Raji (cell line): ENCODE results near the gene GCAT.

Experiments used
- POLR2A ChIP-seq: IDR thresholded peaks from 2 replicates; pipeline ENCODE4 v1.6.1; 2011; ENCODE audit warnings: low read depth, low read length, control low read depth; ENCODE audit not compliant: insufficient read depth

GCAT gene

GRCh38 chr22:37775785-37776638 lies 31.7 kb upstream of the GCAT start:
- TF ChIP-seq POLR2A: no peak

- TF ChIP-seq POLR2A: no peak
Measured at GRCh38 chr22:37776639-37777005, 31.1 kb upstream of the GCAT start.

- TF ChIP-seq POLR2A: no peak
Measured at GRCh38 chr22:37777122-37777687, 30.5 kb upstream of the GCAT start.

- TF ChIP-seq POLR2A: no peak
Measured at GRCh38 chr22:37778370-37779009, 29.2 kb upstream of the GCAT start.

- TF ChIP-seq POLR2A: no peak
Measured at GRCh38 chr22:37781434-37782059, 26.2 kb upstream of the GCAT start.

- no peak for TF ChIP-seq POLR2A
Measured at GRCh38 chr22:37782340-37783168, 25.2 kb upstream of the GCAT start.

GRCh38 chr22:37784829-37785495 lies 22.8 kb upstream of the GCAT start:
- TF ChIP-seq POLR2A: no peak

GRCh38 chr22:37790234-37790633 lies 17.5 kb upstream of the GCAT start:
- TF ChIP-seq POLR2A: no peak

- TF ChIP-seq POLR2A: no peak
Measured at GRCh38 chr22:37792494-37792893, 15.2 kb upstream of the GCAT start.

GRCh38 chr22:37794376-37794775 lies 13.4 kb upstream of the GCAT start:
- no peak for TF ChIP-seq POLR2A

GRCh38 chr22:37796079-37796478 lies 11.7 kb upstream of the GCAT start:
- no peak for TF ChIP-seq POLR2A

- no peak for TF ChIP-seq POLR2A
Measured at GRCh38 chr22:37797874-37798500, 9.7 kb upstream of the GCAT start.

- TF ChIP-seq POLR2A: no peak
Measured at GRCh38 chr22:37801946-37802309, 5.8 kb upstream of the GCAT start.
